ENCODE results near the gene RPTOR.

The RPTOR gene

GRCh38 chr17:80942423-80943345 lies 398.0 kb downstream of the RPTOR start:
- no peak for DNase-seq

GRCh38 chr17:80943346-80944145 lies 398.9 kb downstream of the RPTOR start:
- no peak for DNase-seq

GRCh38 chr17:80944326-80944725 lies 399.7 kb downstream of the RPTOR start:
- DNase-seq, result no peak

GRCh38 chr17:80945736-80946135 lies 401.1 kb downstream of the RPTOR start:
- no peak for DNase-seq

- DNase-seq, result no peak
Observed at GRCh38 chr17:80946449-80946848, 401.8 kb downstream of the RPTOR start.

GRCh38 chr17:80947200-80947940 lies 402.7 kb downstream of the RPTOR start:
- no peak for DNase-seq

GRCh38 chr17:80948019-80948975 lies 403.7 kb downstream of the RPTOR start:
- DNase-seq, result no peak

DNA sequence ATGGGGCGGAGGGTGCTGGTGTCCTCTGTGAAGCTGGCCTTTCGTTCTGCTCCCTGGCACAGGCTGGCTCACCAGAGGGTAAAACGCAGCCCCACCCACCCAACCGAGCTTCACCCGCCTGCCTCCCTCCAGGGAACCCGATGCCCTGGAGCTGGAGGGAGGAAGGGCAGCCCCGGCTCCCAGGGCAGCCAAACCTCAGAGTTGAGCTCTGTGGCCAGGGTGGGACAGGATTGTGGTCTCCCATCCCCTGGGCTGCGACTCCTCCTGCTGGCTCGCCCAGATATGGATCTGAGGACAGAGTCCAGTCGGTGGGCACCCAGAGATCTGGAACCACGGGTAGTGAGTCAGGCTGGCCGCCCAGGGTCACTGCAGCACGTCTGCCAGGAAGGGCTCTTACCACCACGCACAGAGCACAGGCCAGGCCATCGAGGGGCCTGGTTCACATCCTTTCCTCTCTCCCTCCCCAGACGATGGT lies 404.4 kb downstream of the RPTOR start:
- DNase-seq, result no peak

- no peak for DNase-seq
Observed at GRCh38 chr17:80949451-80950421, 405.1 kb downstream of the RPTOR start.

- no peak for DNase-seq
Observed at GRCh38 chr17:80950466-80951120, 406.0 kb downstream of the RPTOR start.

DNA sequence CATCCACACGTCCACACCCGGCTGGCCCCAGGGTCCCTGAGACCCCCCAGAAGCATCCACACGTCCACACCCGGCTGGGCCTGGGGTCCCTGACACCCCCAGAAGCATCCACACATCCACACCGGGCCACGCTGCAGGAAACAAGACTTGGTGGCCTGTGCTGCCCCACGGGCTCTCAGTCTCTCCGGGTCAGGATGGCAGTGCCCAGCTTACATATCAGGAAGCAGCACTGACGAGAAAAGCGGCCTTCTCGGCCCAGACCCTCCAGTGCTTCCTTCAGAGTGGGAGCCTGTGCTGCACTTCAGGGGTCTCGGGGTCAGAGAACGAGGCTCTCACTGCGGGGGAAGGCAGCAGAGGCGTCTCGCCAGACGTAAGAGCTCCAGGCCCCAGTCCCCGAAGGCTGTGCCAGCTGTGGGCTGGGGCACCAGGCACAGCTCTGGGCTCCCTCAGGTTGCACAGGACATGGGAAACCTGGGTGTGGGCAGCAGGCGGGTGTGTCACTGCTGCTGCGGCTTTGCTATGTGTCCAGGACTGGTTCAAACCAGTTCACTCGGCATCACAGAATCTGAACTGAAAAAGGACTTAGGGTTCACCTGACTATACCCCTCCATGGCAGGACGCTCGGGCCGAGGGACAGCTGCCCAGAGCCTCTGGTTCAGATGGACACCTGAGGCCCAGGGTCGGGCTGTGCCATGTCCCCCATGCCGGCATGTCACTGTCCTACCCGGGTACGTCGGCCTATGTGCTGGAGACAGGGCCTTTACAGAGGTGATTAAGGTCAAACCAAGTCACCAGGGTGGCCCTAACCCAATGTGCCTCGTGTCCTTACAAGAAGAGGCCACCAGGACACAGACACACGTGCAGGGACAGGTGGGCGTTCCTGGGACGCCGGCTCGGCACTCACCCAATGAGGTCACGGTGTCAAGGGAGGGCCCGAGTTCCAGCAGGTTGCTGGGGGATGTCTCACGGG lies 406.8 kb downstream of the RPTOR start:
- no peak for DNase-seq

- no peak for DNase-seq
Observed at GRCh38 chr17:80952291-80952690, 407.7 kb downstream of the RPTOR start.

DNA sequence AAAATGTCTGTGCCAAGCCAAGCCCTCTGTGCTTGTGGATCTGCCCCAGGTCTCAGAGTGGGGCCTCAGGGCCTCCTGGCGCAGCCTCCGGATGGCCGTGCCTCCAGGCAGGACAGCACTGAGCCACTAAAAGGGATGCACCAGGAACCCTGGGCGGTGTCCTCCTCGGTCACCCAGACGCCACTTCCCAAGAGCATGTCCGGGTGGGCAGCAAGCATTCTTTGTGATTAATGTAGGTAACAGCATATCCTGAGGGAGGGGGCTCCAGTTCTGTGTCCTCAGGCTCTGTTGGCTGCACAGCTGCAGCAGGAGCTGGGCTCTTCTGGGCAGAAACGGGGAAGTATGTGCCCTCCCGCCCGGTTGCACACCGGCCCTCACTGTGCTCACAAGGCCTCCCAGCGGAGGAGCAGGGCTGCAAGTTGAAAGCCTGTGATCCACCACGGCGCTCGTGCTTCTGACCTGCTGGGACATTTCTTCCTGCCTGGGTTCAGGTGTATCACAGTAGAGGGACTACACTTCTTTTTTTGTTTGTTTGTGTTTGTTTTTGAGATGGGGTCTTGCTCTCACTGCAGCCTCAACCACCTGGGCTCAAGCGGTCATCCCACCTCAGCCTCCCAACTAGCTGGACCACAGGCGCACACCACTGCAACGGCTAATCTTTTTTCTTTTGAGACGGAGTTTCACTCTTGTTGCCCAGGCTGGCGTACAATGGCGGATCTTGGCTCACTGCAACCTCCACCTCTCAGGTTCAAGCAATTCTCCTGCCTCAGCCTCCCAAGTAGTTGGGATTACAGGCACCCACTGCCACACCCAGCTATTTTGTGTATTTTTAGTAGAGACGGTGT lies 409.1 kb downstream of the RPTOR start:
- no peak for DNase-seq

DNA sequence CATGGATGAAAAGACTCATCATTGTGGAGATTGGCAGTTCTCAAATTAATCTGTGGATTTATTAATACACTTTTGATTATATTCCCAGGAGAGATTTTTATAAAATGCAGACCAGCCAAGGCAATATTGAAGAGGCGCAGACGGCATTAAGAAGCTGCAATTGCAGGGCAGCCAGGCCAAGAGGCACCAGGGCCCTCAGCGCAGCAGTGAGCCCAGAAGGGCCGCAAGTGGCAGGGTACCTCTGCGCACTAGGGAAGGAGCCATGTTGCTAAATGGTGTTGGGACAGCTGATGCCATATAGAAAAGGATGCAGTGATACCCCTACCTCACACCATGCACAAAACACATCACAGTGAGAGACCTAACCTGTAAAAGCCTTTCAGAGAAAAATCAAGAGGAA lies 410.4 kb downstream of the RPTOR start:
- DNase-seq, result no peak

DNA sequence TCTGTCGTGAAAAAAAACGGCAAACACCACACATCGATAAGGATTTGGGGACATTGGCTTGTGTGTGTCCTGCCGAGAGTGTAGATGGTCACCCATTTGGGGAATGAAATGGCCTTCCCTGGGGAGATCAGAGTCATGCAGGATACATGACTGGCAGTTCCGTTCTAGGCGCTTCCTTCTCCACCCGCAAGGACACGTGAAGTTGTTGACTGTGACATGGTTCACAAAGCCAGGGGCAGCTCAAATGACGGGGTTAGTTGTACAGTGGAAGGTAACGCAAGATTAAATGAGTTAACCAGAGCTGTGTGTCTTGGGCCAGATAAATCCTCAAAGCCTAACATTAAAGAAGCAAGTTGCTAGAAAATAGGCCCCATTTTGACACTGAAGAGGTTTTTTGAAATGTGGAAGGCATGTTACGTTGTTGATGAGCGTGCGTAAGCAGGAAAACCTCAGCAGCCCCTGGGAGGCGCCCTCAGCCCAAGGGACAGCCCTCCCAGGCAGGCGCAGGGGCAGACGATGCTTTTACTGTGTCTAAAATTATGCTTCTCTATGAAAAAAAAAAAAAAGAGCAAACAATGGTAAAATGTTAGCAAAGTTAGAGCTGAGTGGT lies 411.1 kb downstream of the RPTOR start:
- DNase-seq, result no peak

DNA sequence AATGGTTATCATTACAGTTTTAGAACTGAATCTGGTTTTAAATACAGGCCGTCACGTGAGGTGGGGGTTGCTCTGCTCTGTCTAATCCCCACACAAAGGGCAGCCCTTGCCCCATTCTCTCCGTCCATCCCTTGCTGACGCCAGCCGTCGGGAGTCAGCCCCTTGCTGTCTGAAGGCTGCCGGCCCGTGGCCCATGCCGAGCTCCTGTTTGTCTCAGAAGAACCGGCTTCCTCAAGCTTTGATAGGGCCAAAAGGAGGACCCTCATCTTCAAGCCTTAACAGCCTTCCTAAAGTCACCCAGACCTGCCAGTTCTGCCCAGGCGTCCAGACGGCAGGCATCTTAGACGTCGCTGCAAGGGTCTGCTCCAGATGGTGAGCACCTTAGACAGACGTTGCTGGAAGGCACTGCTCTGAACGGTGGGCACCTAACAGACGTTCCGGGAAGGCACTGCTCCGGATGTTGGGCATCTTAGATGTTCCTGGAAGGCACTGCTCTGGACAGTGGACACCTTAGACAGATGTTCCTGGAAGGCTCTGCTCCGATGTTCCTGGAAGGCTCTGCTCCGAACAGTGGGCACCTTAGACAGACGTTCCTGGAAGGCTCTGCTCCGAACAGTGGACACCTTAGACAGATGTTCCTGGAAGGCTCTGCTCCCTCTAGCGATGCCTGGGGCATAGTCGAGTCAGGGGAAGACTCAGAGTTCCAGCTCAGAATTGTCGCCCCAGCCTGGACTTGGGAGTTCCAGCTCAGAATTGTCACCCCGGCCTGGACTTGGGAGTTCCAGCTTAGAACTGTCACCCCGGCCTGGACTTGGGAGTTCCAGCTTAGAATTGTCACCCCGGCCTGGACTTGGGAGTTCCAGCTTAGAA lies 411.9 kb downstream of the RPTOR start:
- DNase-seq, result no peak
